Activated CD8-positive, alpha-beta memory T cell treated with anti-CD3 and anti-CD28 coated beads for 24 hours (primary cell): ENCODE measurements around the gene PDIA2.
A peak's percentile ranks its signal among the peaks of the same experiment; 100 is the strongest.
"Not testable (repeated sequence)": the region's sequence is repeated elsewhere in the genome, so short reads cannot be mapped to it uniquely, and the experiment has no call there.

Experiments
- DNase-seq: peaks from one replicate; pipeline ENCODE4 v3.0.0-alpha.2; 2020

Gene PDIA2

GRCh38 chr16:264440-264951 lies 18.5 kb upstream of the PDIA2 start:
- DNase-seq = no peak

- DNase-seq = no peak
Measured at GRCh38 chr16:265002-265529, 17.9 kb upstream of the PDIA2 start.

GRCh38 chr16:265711-266110 lies 17.3 kb upstream of the PDIA2 start:
- no peak for DNase-seq

- DNase-seq = no peak
Measured at GRCh38 chr16:266258-267164, 16.5 kb upstream of the PDIA2 start.

GRCh38 chr16:267562-267961 lies 15.4 kb upstream of the PDIA2 start:
- DNase-seq = not testable (repeated sequence)

GRCh38 chr16:268141-269053 lies 14.6 kb upstream of the PDIA2 start:
- no peak for DNase-seq

- no peak for DNase-seq
Measured at GRCh38 chr16:269061-269796, 13.7 kb upstream of the PDIA2 start.

- DNase-seq = no peak
Measured at GRCh38 chr16:270381-271255, 12.3 kb upstream of the PDIA2 start.

- DNase-seq = no peak
Measured at GRCh38 chr16:272633-273546, 10.1 kb upstream of the PDIA2 start.

GRCh38 chr16:273547-274421 lies 9.2 kb upstream of the PDIA2 start:
- DNase-seq = no peak

- peak; percentile 68 for DNase-seq
Measured at GRCh38 chr16:275041-275641, 7.8 kb upstream of the PDIA2 start.

- DNase-seq = no peak
Measured at GRCh38 chr16:275786-276232, 7.2 kb upstream of the PDIA2 start, which contains the start of gene RGS11. Gene RGS11 (minus strand): TSS chr16:275944. CDS start chr16:275911, 33 bp downstream.

- DNase-seq = no peak
Measured at GRCh38 chr16:276426-277077, 6.4 kb upstream of the PDIA2 start.

- no peak for DNase-seq
Measured at GRCh38 chr16:278863-279366, 4.0 kb upstream of the PDIA2 start.

GRCh38 chr16:279531-279930 lies 3.4 kb upstream of the PDIA2 start:
- no peak for DNase-seq

GRCh38 chr16:280005-280460 lies 2.9 kb upstream of the PDIA2 start:
- DNase-seq = no peak

- no peak for DNase-seq
Measured at GRCh38 chr16:280552-280951, 2.4 kb upstream of the PDIA2 start, which contains the start of gene ARHGDIG. Gene ARHGDIG (plus strand): TSS chr16:280591. CDS start chr16:280681, 90 bp downstream.
